H9 (cell line): ENCODE measurements around the gene ZNF488. TPM values are rescaled to one million over a fixed set of nuclear protein-coding genes. Genes with fewer than 3 reads are reported as not detected.

ENCODE experiments used
- DNase-seq: peaks from one replicate; pipeline ENCODE4 v3.0.0-alpha.2; 2017
- H2AFZ ChIP-seq: one replicate; pipeline ENCODE4 v1.6.1; 2013; ENCODE audit warnings: mild to moderate bottlenecking, low read length, control low read depth, moderate library complexity
- H2AK5ac ChIP-seq: 2 replicates; pipeline ENCODE4 v1.6.1; 2013; ENCODE audit warnings: low read length, control low read depth, mixed read lengths; ENCODE audit not compliant: insufficient read length
- H2BK120ac ChIP-seq: one replicate; pipeline ENCODE4 v1.6.1; 2013; ENCODE audit warnings: low read depth, mild to moderate bottlenecking, low read length, control low read depth, inconsistent platforms; ENCODE audit not compliant: poor library complexity, severe bottlenecking
- H2BK12ac ChIP-seq: 2 replicates; pipeline ENCODE4 v1.6.1; 2013; ENCODE audit warnings: low read length, control low read depth, mixed read lengths, low read depth; ENCODE audit not compliant: insufficient read length
- H2BK15ac ChIP-seq: 2 replicates; pipeline ENCODE4 v1.6.1; 2013; ENCODE audit warnings: low read depth, low read length, control low read depth
- H2BK20ac ChIP-seq: one replicate; pipeline ENCODE4 v1.6.1; 2013; ENCODE audit warnings: low read depth, mild to moderate bottlenecking, low read length, control low read depth, inconsistent platforms; ENCODE audit not compliant: poor library complexity, severe bottlenecking
- H2BK5ac ChIP-seq: 2 replicates; pipeline ENCODE4 v1.6.1; 2013; ENCODE audit warnings: low read length, control low read depth, mixed read lengths; ENCODE audit not compliant: insufficient read length
- H3K14ac ChIP-seq: 2 replicates; pipeline ENCODE4 v1.6.1; 2013; ENCODE audit warnings: low read length, control low read depth; ENCODE audit not compliant: insufficient read depth
- H3K18ac ChIP-seq: 2 replicates; pipeline ENCODE4 v1.6.1; 2013; ENCODE audit warnings: low read depth, mild to moderate bottlenecking, mixed read lengths, low read length, control low read depth; ENCODE audit not compliant: insufficient read length
- H3K23ac ChIP-seq: 2 replicates; pipeline ENCODE4 v1.6.1; 2013; ENCODE audit warnings: low read length, control low read depth, mixed read lengths, low read depth; ENCODE audit not compliant: insufficient read length
- H3K23me2 ChIP-seq: 2 replicates; pipeline ENCODE4 v1.6.1; 2013; ENCODE audit warnings: low read depth, mild to moderate bottlenecking, mixed read lengths, low read length, control low read depth; ENCODE audit not compliant: insufficient read length, poor library complexity, severe bottlenecking
- H3K27ac ChIP-seq: 2 replicates; pipeline ENCODE4 v1.5.1; 2013; ENCODE audit warnings: low read length, control low read depth, mixed read lengths, low read depth; ENCODE audit not compliant: insufficient read length
- H3K27me3 ChIP-seq: 2 replicates; pipeline ENCODE4 v1.6.1; 2013; ENCODE audit warnings: low read length, control low read depth, inconsistent platforms; ENCODE audit not compliant: insufficient read depth
- H3K4ac ChIP-seq: 2 replicates; pipeline ENCODE4 v1.6.1; 2013; ENCODE audit warnings: low read depth, mild to moderate bottlenecking, control low read depth, inconsistent platforms, low read length, moderate library complexity
- H3K4me1 ChIP-seq: 2 replicates; pipeline ENCODE4 v1.6.1; 2013; ENCODE audit warnings: low read length, control low read depth, inconsistent platforms; ENCODE audit not compliant: insufficient read depth
- H3K4me2 ChIP-seq: 2 replicates; pipeline ENCODE4 v1.6.1; 2013; ENCODE audit warnings: low read length, control low read depth, mixed read lengths; ENCODE audit not compliant: insufficient read length, insufficient read depth
- H3K56ac ChIP-seq: 2 replicates; pipeline ENCODE4 v1.6.1; 2013; ENCODE audit warnings: low read depth, mild to moderate bottlenecking, mixed read lengths, low read length, control low read depth; ENCODE audit not compliant: insufficient read length
- H3K79me1 ChIP-seq: 2 replicates; pipeline ENCODE4 v1.6.1; 2013; ENCODE audit warnings: low read depth, mild to moderate bottlenecking, moderate library complexity, low read length, control low read depth, inconsistent platforms; ENCODE audit not compliant: insufficient read depth, poor library complexity, severe bottlenecking
- H3K79me2 ChIP-seq: 2 replicates; pipeline ENCODE4 v1.6.1; 2013; ENCODE audit warnings: low read length, control low read depth, inconsistent platforms; ENCODE audit not compliant: insufficient read depth
- H3K9ac ChIP-seq: 2 replicates; pipeline ENCODE4 v1.6.1; 2013; ENCODE audit warnings: low read length, control low read depth, mixed read lengths; ENCODE audit not compliant: insufficient read length; ENCODE audit errors: extremely low read depth
- H3K9me3 ChIP-seq: one replicate; pipeline ENCODE4 v1.6.1; 2013; ENCODE audit warnings: low read depth, low read length, inconsistent platforms; ENCODE audit not compliant: control insufficient read depth
- H3T11ph ChIP-seq: one replicate; pipeline ENCODE4 v1.6.1; 2013; ENCODE audit warnings: mild to moderate bottlenecking, low read length, control low read depth, inconsistent platforms
- H4K20me1 ChIP-seq: one replicate; pipeline ENCODE4 v1.6.1; 2013; ENCODE audit not compliant: control insufficient read depth, insufficient read length, insufficient read depth
- H4K5ac ChIP-seq: 2 replicates; pipeline ENCODE4 v1.6.1; 2013; ENCODE audit warnings: low read depth, mild to moderate bottlenecking, mixed read lengths, low read length, control low read depth; ENCODE audit not compliant: insufficient read length
- H4K8ac ChIP-seq: replicated peaks from 2 replicates; pipeline ENCODE4 v1.6.1; 2013; ENCODE audit warnings: low read length, control low read depth, mixed read lengths, low read depth; ENCODE audit not compliant: insufficient read length
- H4K91ac ChIP-seq: 2 replicates; pipeline ENCODE4 v1.6.1; 2013; ENCODE audit warnings: low read depth, mild to moderate bottlenecking, moderate library complexity, mixed read lengths, low read length, control low read depth; ENCODE audit not compliant: insufficient read length
- H3K27ac Mint-ChIP-seq, 3 experiments: 2 replicates in 2 of 3; 3 replicates in 1 of 3; pipeline ENCODE4 v1.8.0; 2020 to 2021; ENCODE audit warnings: mixed read lengths in 3 of 3, mild to moderate bottlenecking in 1 of 3, moderate library complexity in 1 of 3
- H3K27me3 Mint-ChIP-seq: 2 replicates; pipeline ENCODE4 v1.8.0; 2021; ENCODE audit warnings: low read depth, mild to moderate bottlenecking, moderate library complexity, mixed read lengths
- H3K36me3 Mint-ChIP-seq, 3 experiments: 2 replicates in 2 of 3; 3 replicates in 1 of 3; pipeline ENCODE4 v1.8.0; 2020 to 2021; ENCODE audit warnings: low read depth in 3 of 3, mixed read lengths in 3 of 3; ENCODE audit not compliant: insufficient read depth in 1 of 3
- H3K4me1 Mint-ChIP-seq, 2 experiments: 2 replicates each; pipeline ENCODE4 v1.8.0; 2020; ENCODE audit warnings: mixed read lengths in 2 of 2
- H3K4me3 Mint-ChIP-seq, 2 experiments: 2 replicates in 1 of 2; 3 replicates in 1 of 2; pipeline ENCODE4 v1.8.0; 2020 to 2021; ENCODE audit warnings: mild to moderate bottlenecking in 2 of 2, mixed read lengths in 2 of 2, moderate library complexity in 1 of 2
- H3K9me3 Mint-ChIP-seq, 2 experiments: 2 replicates in 1 of 2; 3 replicates in 1 of 2; pipeline ENCODE4 v1.8.0; 2020; ENCODE audit warnings: mild to moderate bottlenecking in 2 of 2, mixed read lengths in 2 of 2, moderate library complexity in 1 of 2
- CTCF ChIP-seq: fragments of 200-600 bp; sonication (generic); conservative IDR thresholded peaks from 3 replicates; pipeline ENCODE4 v1.8.0; 2021; ENCODE audit warnings: antibody characterized with exemption, mild to moderate bottlenecking
- WGBS: extraction: QIAGEN DNeasy Blood & Tissue Kit; methylation state at CpG from one replicate; pipeline ENCODE4 v1.1.7; 2013; ENCODE audit warnings: missing lambda C conversion rate, low lambda C conversion rate, mixed read lengths; ENCODE audit not compliant: insufficient read length; ENCODE audit errors: extremely low coverage; 5-methylcytosine and 5-hydroxymethylcytosine counted together
- total RNA-seq: library from RNA; stranded (reverse); gene quantifications from 2 replicates; pipeline ENCODE4 v1.2.1, GENCODE V29; 2021

Gene ZNF488
- total RNA-seq, 1 experiment from 2014 or later, result 2.9 TPM

GRCh38 chr10:47346581-47347302, 37.4 kb downstream of the ZNF488 start:
- H3K36me3 Mint-ChIP-seq, result no peaks in the 10 kb centered on the region
- no peak overlapping the region for H3K27ac Mint-ChIP-seq

More at GRCh38 chr10:47346581-47347302, 37.4 kb downstream of the ZNF488 start:
- H3K27me3 ChIP-seq, result no peaks in the 10 kb centered on the region
- no peaks in the 10 kb centered on the region for H4K20me1 ChIP-seq
- no peak overlapping the region for H3K18ac ChIP-seq
- H3K9ac ChIP-seq, result no peak overlapping the region
- no peak overlapping the region for H2BK15ac ChIP-seq
- no peak for DNase-seq
- H3K27ac ChIP-seq, result no peak overlapping the region
- H3K14ac ChIP-seq, result no peak overlapping the region; the same call in 1 of the 2 replicates
- H2BK20ac ChIP-seq, result no peak overlapping the region
- no peaks in the 10 kb centered on the region for H3K79me1 ChIP-seq
- no peak overlapping the region for H4K8ac ChIP-seq
- no peak overlapping the region for H4K91ac ChIP-seq
- no peak for TF ChIP-seq CTCF
- no peak overlapping the region for H3K4me2 ChIP-seq
- H2AK5ac ChIP-seq, result no peak overlapping the region
- H3K27me3 Mint-ChIP-seq, result no peaks in the 10 kb centered on the region; the same call in 1 of the 2 replicates
- H3K4me1 Mint-ChIP-seq, result peaks cover 10 to 14% of the 10 kb centered on the region in 2 experiments
- no peaks in the 10 kb centered on the region for H3K23me2 ChIP-seq
- no peak overlapping the region for H3K56ac ChIP-seq
- H2BK5ac ChIP-seq, result no peak overlapping the region
- no peak overlapping the region for H2AFZ ChIP-seq
- H2BK12ac ChIP-seq, result no peak overlapping the region
- no peak overlapping the region for H3K4me3 Mint-ChIP-seq
- no peaks in the 10 kb centered on the region for H3K79me2 ChIP-seq
- H2BK120ac ChIP-seq, result no peak overlapping the region
- no peaks in the 10 kb centered on the region for H3K9me3 Mint-ChIP-seq
- H3K23ac ChIP-seq, result no peak overlapping the region
- H3K9me3 ChIP-seq, result no peaks in the 10 kb centered on the region
- H3T11ph ChIP-seq, result no peak overlapping the region
- no peak overlapping the region for H4K5ac ChIP-seq
- H3K4me1 ChIP-seq, result no peaks in the 10 kb centered on the region; the same call in 1 of the 2 replicates
- no peak overlapping the region for H3K4ac ChIP-seq
- WGBS, result no CpG with 5 or more reads among the region's 13 CpGs
